Transverse colon (tissue), 4 donors: ENCODE data around the gene FCHO2.

Experiments used
- POLR2A ChIP-seq: fragments of 450-650 bp; IDR thresholded peaks from one replicate; pipeline ENCODE4 v1.6.1; 2016; ENCODE audit warnings: antibody characterized with exemption, mild to moderate bottlenecking, moderate library complexity
- POLR2AphosphoS5 ChIP-seq, 3 donors: sonication (generic); formaldehyde crosslinking; IDR thresholded peaks; one replicate each; pipeline ENCODE4 v1.6.1; 2016; ENCODE audit warnings: antibody characterized with exemption in 3 of 3
- TF ChIP-seq, protein P1 (sequence below), 5 experiments: fragments of 200-600 bp in 3 of 5; fragments of 450-650 bp in 2 of 5; sonication (generic) in 3 of 5; IDR thresholded peaks; 1 replicate in 2 of 5; 2 replicates in 3 of 5; pipeline ENCODE4 v1.5.1; 2016 to 2017; ENCODE audit warnings: antibody characterized with exemption in 5 of 5, inconsistent platforms in 3 of 5, mild to moderate bottlenecking in 2 of 5, moderate library complexity in 1 of 5

DNA sequence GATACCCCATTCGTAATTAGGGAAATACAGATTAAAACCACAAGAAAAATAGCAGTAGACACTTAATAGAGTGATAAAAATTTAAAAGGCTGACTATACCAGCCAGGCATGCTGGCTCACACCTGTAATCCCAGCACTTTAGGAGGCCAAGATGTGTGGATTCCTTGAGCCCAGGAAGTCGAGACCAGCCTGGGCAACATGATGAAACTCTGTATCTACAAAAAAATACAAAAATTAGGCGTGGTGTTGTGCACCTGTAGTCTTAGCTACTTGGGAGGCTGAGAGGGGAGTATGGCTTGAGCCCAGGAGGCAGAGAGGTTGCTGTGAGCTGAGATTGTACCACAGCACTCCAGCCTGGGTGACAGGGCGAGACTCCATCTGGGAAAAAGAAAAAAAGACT is 72.0 kb downstream of the FCHO2 start:
- no peak for TF ChIP-seq POLR2A
- TF ChIP-seq, protein P1, sequence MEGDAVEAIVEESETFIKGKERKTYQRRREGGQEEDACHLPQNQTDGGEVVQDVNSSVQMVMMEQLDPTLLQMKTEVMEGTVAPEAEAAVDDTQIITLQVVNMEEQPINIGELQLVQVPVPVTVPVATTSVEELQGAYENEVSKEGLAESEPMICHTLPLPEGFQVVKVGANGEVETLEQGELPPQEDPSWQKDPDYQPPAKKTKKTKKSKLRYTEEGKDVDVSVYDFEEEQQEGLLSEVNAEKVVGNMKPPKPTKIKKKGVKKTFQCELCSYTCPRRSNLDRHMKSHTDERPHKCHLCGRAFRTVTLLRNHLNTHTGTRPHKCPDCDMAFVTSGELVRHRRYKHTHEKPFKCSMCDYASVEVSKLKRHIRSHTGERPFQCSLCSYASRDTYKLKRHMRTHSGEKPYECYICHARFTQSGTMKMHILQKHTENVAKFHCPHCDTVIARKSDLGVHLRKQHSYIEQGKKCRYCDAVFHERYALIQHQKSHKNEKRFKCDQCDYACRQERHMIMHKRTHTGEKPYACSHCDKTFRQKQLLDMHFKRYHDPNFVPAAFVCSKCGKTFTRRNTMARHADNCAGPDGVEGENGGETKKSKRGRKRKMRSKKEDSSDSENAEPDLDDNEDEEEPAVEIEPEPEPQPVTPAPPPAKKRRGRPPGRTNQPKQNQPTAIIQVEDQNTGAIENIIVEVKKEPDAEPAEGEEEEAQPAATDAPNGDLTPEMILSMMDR (IDR thresholded peaks at IDR 0.05), result no peak
- TF ChIP-seq POLR2AphosphoS5 (IDR thresholded peaks at IDR 0.05), result no peak
